Measurements from ENCODE around the gene ERBB3. TPM values are rescaled to one million over a fixed set of nuclear protein-coding genes. Genes with fewer than 3 reads are reported as not detected.

Gene ERBB3
- total RNA-seq, 1 donor from 2014 or later = 2.3 TPM

DNA sequence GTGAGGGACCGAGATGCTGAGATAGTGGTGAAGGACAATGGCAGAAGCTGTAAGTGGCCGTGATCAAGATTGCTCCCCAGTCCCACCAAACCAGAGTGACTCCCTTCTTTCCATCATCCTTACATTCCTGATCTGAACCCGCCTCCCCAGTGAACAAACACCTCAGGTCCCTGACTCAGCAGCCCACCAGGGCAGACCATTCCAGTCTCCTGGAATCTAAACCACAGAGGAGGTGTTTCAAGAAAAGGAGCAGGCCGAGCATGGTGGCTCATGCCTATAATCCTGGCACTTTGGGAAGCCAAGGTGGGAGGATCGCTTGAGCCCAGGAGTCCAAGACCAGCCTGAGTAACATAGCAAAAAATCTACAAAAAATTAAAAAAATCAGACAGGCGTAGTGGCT is 6.6 kb downstream of the ERBB3 start:
- TF ChIP-seq, protein P1, sequence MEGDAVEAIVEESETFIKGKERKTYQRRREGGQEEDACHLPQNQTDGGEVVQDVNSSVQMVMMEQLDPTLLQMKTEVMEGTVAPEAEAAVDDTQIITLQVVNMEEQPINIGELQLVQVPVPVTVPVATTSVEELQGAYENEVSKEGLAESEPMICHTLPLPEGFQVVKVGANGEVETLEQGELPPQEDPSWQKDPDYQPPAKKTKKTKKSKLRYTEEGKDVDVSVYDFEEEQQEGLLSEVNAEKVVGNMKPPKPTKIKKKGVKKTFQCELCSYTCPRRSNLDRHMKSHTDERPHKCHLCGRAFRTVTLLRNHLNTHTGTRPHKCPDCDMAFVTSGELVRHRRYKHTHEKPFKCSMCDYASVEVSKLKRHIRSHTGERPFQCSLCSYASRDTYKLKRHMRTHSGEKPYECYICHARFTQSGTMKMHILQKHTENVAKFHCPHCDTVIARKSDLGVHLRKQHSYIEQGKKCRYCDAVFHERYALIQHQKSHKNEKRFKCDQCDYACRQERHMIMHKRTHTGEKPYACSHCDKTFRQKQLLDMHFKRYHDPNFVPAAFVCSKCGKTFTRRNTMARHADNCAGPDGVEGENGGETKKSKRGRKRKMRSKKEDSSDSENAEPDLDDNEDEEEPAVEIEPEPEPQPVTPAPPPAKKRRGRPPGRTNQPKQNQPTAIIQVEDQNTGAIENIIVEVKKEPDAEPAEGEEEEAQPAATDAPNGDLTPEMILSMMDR (IDR thresholded peaks at IDR 0.05; ENCODE audit: borderline replicate concordance) = no peak
- Histone ChIP-seq H3K27ac (replicated peaks) (peak overlapping the region; percentile 69), H3K27me3 (ENCODE audit: low read depth) (peaks cover under 1% of the 10 kb centered on the region), H3K4me1 (peaks cover 14% of the 10 kb centered on the region), H3K4me3 (no peak overlapping the region), H3K9me3 (replicated peaks) (no peaks in the 10 kb centered on the region), H3K36me3 (no peaks in the 10 kb centered on the region)
- DNase-seq = no peak
- intact Hi-C loops (cut with micrococcal nuclease) = no loop called here

DNA sequence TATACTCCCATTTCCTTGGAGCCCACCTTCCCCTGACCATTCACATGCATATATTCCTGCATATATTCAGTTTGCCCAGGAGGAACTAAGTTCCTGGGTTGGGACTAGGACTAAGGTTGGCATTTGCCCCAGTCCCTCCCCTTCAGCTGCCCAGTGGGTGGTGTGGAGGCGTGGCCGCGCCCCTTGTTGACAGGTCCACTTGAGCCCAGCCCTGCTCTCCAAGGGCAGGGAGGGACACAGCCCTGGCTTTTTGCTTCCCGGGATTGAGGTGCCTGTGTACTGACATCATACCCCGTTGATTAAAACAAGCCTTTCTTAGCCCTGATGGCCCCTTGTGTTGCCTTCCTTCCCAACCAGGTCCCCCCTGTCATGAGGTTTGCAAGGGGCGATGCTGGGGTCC is 7.3 kb downstream of the ERBB3 start:
- H3K27me3 ChIP-seq (ENCODE audit: low read depth) = no peaks in the 10 kb centered on the region
- peak overlapping the region; percentile 69 for H3K27ac ChIP-seq (replicated peaks)

DNA sequence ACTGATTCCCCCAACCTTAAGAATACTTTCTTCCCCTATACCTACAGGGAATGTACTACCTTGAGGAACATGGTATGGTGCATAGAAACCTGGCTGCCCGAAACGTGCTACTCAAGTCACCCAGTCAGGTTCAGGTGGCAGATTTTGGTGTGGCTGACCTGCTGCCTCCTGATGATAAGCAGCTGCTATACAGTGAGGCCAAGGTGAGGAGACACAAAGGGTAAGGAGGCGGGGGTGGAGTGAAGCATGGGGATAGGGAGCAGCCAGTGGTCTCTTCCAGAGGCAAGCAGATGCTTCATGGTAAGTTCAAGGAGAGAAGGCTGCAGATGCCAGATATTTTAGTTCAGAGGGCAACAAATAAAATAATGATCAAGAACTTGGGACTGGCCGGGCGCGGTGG is 17.8 kb downstream of the ERBB3 start:
- intact Hi-C loops (cut with micrococcal nuclease) = no loop called here
- no peak for DNase-seq
- peaks cover 3% of the 10 kb centered on the region for H3K4me1 ChIP-seq
- no peaks in the 10 kb centered on the region for H3K36me3 ChIP-seq
- H3K27me3 ChIP-seq (ENCODE audit: low read depth) = no peaks in the 10 kb centered on the region
- no peak overlapping the region for H3K4me3 ChIP-seq
- H3K27ac ChIP-seq (replicated peaks) = no peak overlapping the region
- TF ChIP-seq, protein P1 (IDR thresholded peaks at IDR 0.05; ENCODE audit: borderline replicate concordance) = no peak
- no peaks in the 10 kb centered on the region for H3K9me3 ChIP-seq (replicated peaks)

More for the DNA sequence above, 7.3 kb downstream of the ERBB3 start:
- peak; percentile 84 for DNase-seq
- peaks cover 14% of the 10 kb centered on the region for H3K4me1 ChIP-seq
- intact Hi-C loops (cut with micrococcal nuclease) = no loop called here
- TF ChIP-seq, protein P1 (IDR thresholded peaks at IDR 0.05; ENCODE audit: borderline replicate concordance) = no peak
- H3K36me3 ChIP-seq = no peaks in the 10 kb centered on the region
- no peak overlapping the region for H3K4me3 ChIP-seq
- H3K9me3 ChIP-seq (replicated peaks) = no peaks in the 10 kb centered on the region

- no peaks in the 10 kb centered on the region for H3K9me3 ChIP-seq (replicated peaks)
- no peaks in the 10 kb centered on the region for H3K36me3 ChIP-seq
- H3K4me3 ChIP-seq = no peak overlapping the region
- peaks cover 10% of the 10 kb centered on the region for H3K4me1 ChIP-seq
- no peak for DNase-seq
- intact Hi-C loops (cut with micrococcal nuclease) = no loop called here
- H3K27ac ChIP-seq (replicated peaks) = no peak overlapping the region
- H3K27me3 ChIP-seq (ENCODE audit: low read depth) = no peaks in the 10 kb centered on the region
- TF ChIP-seq, protein P1 (IDR thresholded peaks at IDR 0.05; ENCODE audit: borderline replicate concordance) = no peak
These were observed 18.6 kb downstream of the ERBB3 start for GRCh38 chr12:56098592-56098991.

DNA sequence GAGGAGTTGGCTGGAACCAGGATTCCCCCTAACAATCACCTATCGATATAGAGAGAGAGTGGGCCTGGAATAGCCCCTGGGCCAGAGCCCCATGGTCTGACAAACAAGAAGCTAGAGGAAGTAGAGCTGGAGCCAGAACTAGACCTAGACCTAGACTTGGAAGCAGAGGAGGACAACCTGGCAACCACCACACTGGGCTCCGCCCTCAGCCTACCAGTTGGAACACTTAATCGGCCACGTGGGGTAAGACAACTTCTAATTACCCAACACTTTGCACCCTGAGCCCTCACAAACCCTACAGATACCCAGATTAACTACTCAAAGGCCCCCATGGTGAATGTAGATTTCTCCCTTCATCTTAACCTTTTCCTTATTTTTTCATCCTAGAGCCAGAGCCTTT is 19.8 kb downstream of the ERBB3 start:
- intact Hi-C loops (cut with micrococcal nuclease) = no loop called here
- H3K27ac ChIP-seq (replicated peaks) = no peak overlapping the region
- TF ChIP-seq, protein P1 (IDR thresholded peaks at IDR 0.05; ENCODE audit: borderline replicate concordance) = no peak
- no peak overlapping the region for H3K4me3 ChIP-seq
- H3K36me3 ChIP-seq = no peaks in the 10 kb centered on the region
- H3K4me1 ChIP-seq = peaks cover 19% of the 10 kb centered on the region
- DNase-seq = no peak
- H3K27me3 ChIP-seq (ENCODE audit: low read depth) = no peaks in the 10 kb centered on the region
- no peaks in the 10 kb centered on the region for H3K9me3 ChIP-seq (replicated peaks)

DNA sequence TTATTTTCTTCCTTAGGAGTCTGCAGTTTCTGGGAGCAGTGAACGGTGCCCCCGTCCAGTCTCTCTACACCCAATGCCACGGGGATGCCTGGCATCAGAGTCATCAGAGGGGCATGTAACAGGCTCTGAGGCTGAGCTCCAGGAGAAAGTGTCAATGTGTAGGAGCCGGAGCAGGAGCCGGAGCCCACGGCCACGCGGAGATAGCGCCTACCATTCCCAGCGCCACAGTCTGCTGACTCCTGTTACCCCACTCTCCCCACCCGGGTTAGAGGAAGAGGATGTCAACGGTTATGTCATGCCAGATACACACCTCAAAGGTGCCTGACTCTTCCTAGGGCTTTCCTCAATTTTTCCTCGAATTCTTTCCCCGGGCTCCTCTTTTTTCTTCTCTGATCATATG is 21.1 kb downstream of the ERBB3 start:
- peaks cover 31% of the 10 kb centered on the region for H3K4me1 ChIP-seq
- TF ChIP-seq, protein P1 (IDR thresholded peaks at IDR 0.05; ENCODE audit: borderline replicate concordance) = no peak
- intact Hi-C loops (cut with micrococcal nuclease) = no loop called here
- H3K4me3 ChIP-seq = no peak overlapping the region
- no peak for DNase-seq
- H3K36me3 ChIP-seq = no peaks in the 10 kb centered on the region
- H3K9me3 ChIP-seq (replicated peaks) = no peaks in the 10 kb centered on the region
- H3K27ac ChIP-seq (replicated peaks) = no peak overlapping the region
- H3K27me3 ChIP-seq (ENCODE audit: low read depth) = no peaks in the 10 kb centered on the region

Measured in left ventricle myocardium inferior (tissue), 1 donor.